Tibial nerve (tissue), 4 donors: ENCODE data around the gene CILP2. TPM values are rescaled to one million over a fixed set of nuclear protein-coding genes. Genes with fewer than 3 reads are reported as not detected.

Experiments used
- DNase-seq, 2 donors: peaks; one replicate each; pipeline ENCODE4 v3.0.0-alpha.2; 2019; ENCODE audit warnings: low spot score in 2 of 2
- H3K27ac ChIP-seq, 4 donors: fragments of 200-600 bp; sonication (generic) in 3 of 4; one replicate each; pipeline ENCODE4 v1.5.1; 2017 to 2019; ENCODE audit warnings: mild to moderate bottlenecking in 1 of 4
- H3K27me3 ChIP-seq, 2 donors: fragments of 200-600 bp; sonication (generic) in 1 of 2; one replicate each; pipeline versions ENCODE4 v1.5.1 to v1.6.0; 2017 to 2019
- H3K36me3 ChIP-seq, 3 donors: fragments of 200-600 bp; sonication (generic); one replicate each; pipeline ENCODE4 v1.5.1; 2018 to 2019
- H3K4me1 ChIP-seq, 4 donors: fragments of 200-600 bp; sonication (generic) in 3 of 4; one replicate each; pipeline ENCODE4 v1.5.1; 2017 to 2019
- H3K4me3 ChIP-seq, 4 donors: fragments of 200-600 bp; sonication (generic) in 3 of 4; one replicate each; pipeline ENCODE4 v1.5.1; 2017 to 2019; ENCODE audit warnings: mild to moderate bottlenecking in 1 of 4, moderate library complexity in 1 of 4
- H3K9me3 ChIP-seq, 4 donors: fragments of 200-600 bp; sonication (generic) in 3 of 4; one replicate each; pipeline ENCODE4 v1.5.1; 2017 to 2019
- EP300 ChIP-seq, 2 donors: sonication (generic); formaldehyde crosslinking; IDR thresholded peaks; one replicate each; pipeline ENCODE4 v1.6.1; 2017; ENCODE audit warnings: antibody characterized with exemption in 2 of 2, mild to moderate bottlenecking in 1 of 2
- POLR2A ChIP-seq, 2 donors: fragments of 450-650 bp; IDR thresholded peaks; one replicate each; pipeline ENCODE4 v1.6.1; 2017; ENCODE audit warnings: antibody characterized with exemption in 2 of 2, mild to moderate bottlenecking in 2 of 2, moderate library complexity in 2 of 2
- WGBS, 2 donors: methylation state at CpG; one replicate each; pipeline ENCODE4 v1.1.5; 2018; 5-methylcytosine and 5-hydroxymethylcytosine counted together
- total RNA-seq, 4 donors: library from RNA; depleted of rRNA; stranded (reverse); fragments of >200 nt; gene quantifications; one replicate each; pipeline ENCODE4 v1.1.0, GENCODE V29; 2016
- TF ChIP-seq, protein P1 (sequence below), 5 experiments: fragments of 200-600 bp in 3 of 5; fragments of 450-650 bp in 2 of 5; sonication (generic) in 3 of 5; IDR thresholded peaks; one replicate each; pipeline ENCODE4 v1.5.1; 2016 to 2019; ENCODE audit warnings: antibody characterized with exemption in 5 of 5, mild to moderate bottlenecking in 3 of 5, moderate library complexity in 2 of 5

CILP2 gene
- total RNA-seq, 4 donors from 2014 or later: 0.20 to 0.66 TPM; not detected in 2

DNA sequence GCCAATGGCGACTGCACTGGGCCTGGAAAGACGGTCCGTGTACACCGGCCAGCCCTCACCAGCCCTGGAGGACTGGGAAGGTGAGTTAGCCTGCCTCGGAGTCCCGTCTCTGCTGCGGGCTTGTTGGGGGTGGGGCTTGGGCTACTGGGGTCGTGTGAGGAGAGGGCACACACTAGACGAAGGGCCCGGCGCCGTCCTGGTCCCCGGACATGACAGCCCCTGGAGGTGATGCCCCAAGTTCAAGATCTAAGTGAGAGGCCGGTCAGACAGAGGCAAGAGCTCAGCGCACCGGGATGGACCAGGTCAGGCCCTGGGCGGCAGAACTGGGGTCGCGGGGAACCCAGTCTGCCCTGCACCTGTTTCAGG lies 1.6 kb downstream of the CILP2 start:
- TF ChIP-seq POLR2A (IDR thresholded peaks at IDR 0.05) (no peak), EP300 (IDR thresholded peaks at IDR 0.05) (no peak)
- TF ChIP-seq, protein P1, sequence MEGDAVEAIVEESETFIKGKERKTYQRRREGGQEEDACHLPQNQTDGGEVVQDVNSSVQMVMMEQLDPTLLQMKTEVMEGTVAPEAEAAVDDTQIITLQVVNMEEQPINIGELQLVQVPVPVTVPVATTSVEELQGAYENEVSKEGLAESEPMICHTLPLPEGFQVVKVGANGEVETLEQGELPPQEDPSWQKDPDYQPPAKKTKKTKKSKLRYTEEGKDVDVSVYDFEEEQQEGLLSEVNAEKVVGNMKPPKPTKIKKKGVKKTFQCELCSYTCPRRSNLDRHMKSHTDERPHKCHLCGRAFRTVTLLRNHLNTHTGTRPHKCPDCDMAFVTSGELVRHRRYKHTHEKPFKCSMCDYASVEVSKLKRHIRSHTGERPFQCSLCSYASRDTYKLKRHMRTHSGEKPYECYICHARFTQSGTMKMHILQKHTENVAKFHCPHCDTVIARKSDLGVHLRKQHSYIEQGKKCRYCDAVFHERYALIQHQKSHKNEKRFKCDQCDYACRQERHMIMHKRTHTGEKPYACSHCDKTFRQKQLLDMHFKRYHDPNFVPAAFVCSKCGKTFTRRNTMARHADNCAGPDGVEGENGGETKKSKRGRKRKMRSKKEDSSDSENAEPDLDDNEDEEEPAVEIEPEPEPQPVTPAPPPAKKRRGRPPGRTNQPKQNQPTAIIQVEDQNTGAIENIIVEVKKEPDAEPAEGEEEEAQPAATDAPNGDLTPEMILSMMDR (IDR thresholded peaks at IDR 0.05): no peak
- no peak overlapping the region for H3K4me3 ChIP-seq
- peaks cover 0 to 5% (median 0%) of the 10 kb centered on the region in 4 donors for H3K9me3 ChIP-seq
- H3K36me3 ChIP-seq: peaks cover 0 to 9% (median 0%) of the 10 kb centered on the region in 3 donors
- H3K27ac ChIP-seq: no peak overlapping the region
- peaks cover 2 to 76% of the 10 kb centered on the region in 2 donors for H3K27me3 ChIP-seq
- no peak for DNase-seq
- H3K4me1 ChIP-seq: peaks cover 0 to 39% (median 22%) of the 10 kb centered on the region in 4 donors
- 32 to 43% methylated on average over 13 to 19 of the region's 19 CpGs for WGBS, 2 donors

DNA sequence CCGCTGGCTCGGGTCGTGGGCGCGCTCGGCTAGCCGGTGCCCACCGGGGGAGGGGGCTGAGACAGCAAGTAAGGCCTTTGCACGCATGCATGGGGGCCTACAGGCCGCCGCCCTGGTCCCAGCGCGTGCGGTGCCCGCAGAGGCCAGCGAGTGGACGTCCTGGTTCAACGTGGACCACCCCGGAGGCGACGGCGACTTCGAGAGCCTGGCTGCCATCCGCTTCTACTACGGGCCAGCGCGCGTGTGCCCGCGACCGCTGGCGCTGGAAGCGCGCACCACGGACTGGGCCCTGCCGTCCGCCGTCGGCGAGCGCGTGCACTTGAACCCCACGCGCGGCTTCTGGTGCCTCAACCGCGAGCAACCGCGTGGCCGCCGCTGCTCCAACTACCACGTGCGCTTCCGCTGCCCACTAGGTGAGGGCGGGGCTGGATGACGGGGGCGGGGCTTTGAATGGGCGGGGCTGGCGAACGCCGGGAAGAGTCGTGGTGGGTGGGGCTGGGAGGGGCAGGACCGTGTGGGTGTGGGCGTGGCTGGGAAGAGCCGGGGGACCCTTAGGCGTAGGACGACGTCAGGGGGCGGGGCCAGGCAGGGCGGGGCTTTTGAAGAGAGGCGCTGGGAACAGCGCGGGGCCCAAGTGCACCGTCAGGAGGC lies 2.1 kb downstream of the CILP2 start:
- peaks cover 0 to 7% (median 0%) of the 10 kb centered on the region in 3 donors for H3K36me3 ChIP-seq
- 19 to 22% methylated on average over 25 to 51 of the region's 74 CpGs for WGBS, 2 donors
- H3K4me3 ChIP-seq: peak overlapping the region in 2 of 4 donors; percentile 13 to 18
- TF ChIP-seq EP300 (IDR thresholded peaks at IDR 0.05) (no peak), POLR2A (IDR thresholded peaks at IDR 0.05) (no peak)
- TF ChIP-seq, protein P1 (IDR thresholded peaks at IDR 0.05): no peak
- DNase-seq: no peak
- H3K4me1 ChIP-seq: peaks cover 0 to 39% (median 22%) of the 10 kb centered on the region in 4 donors
- peaks cover 2 to 80% of the 10 kb centered on the region in 2 donors for H3K27me3 ChIP-seq
- H3K27ac ChIP-seq: no peak overlapping the region
- H3K9me3 ChIP-seq: peaks cover 0 to 5% (median 0%) of the 10 kb centered on the region in 4 donors

DNA sequence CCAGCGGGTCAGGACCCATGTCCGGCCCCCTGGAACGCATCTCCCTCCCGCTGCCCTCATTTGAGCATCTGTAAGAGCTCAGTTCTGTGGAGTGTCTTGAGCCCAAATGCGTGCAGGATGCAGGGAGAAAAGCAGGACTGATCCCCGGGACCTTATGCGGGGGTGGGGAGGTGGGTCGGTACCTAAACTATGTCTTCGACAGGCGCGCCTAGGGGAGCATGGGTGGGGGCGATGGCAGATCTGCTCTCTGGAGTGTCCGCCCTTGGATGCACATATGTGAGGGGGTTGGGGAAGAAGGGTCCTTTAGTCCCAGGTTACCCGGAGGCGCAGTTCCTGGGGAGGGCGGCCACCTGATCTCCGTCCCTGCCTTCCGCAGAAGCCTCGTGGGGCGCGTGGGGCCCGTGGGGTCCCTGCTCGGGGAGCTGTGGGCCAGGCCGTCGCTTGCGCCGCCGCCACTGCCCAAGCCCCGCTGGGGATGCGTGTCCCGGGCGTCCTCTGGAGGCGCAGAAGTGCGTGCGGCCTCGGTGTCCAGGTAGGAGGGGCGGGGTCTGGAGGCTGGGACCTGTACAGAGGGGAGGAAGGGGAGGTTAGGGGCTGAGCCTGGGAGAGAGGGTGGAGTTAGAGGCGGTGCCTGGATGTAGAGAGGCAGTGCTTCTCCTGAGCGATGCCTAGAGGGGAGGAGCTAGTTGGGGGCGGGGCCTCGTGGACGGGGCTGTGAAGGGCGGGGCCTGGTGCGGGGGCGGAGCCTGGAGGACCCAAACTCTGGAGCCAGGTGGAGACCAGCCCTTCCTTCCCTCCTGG lies 2.9 kb downstream of the CILP2 start:
- H3K27ac ChIP-seq: no peak overlapping the region
- WGBS, 2 donors: 2 to 5% methylated on average over 39 to 45 of the region's 45 CpGs
- peaks cover 0 to 39% (median 22%) of the 10 kb centered on the region in 4 donors for H3K4me1 ChIP-seq
- peak overlapping the region in 2 of 4 donors; percentile 13 to 18 for H3K4me3 ChIP-seq
- H3K27me3 ChIP-seq: peaks cover 2 to 83% of the 10 kb centered on the region in 2 donors
- TF ChIP-seq, protein P1 (IDR thresholded peaks at IDR 0.05): no peak
- TF ChIP-seq EP300 (IDR thresholded peaks at IDR 0.05) (no peak), POLR2A (IDR thresholded peaks at IDR 0.05) (no peak)
- DNase-seq: no peak
- H3K36me3 ChIP-seq: peaks cover 0 to 1% (median 0%) of the 10 kb centered on the region in 3 donors
- H3K9me3 ChIP-seq: peaks cover 0 to 5% (median 0%) of the 10 kb centered on the region in 4 donors

DNA sequence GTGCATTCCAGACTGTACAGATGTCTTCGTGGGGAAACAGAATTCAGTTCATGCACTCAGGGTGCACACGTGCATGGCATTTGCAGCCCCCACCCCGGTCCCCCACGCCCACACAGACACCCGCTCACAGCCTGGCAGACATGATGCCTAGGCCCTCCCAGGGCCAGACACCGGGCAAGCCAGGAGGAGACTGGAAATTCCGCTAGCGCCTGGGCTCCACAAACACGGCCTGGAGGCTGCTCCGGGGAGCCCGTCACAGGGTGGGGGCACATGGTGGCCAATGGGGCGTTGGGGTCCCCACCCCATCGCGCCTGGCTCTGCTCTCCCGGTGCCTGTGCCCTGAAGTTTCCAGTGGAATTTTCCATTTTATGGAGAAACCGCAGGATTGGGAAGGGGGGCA lies 3.6 kb downstream of the CILP2 start:
- Histone ChIP-seq H3K27ac (no peak overlapping the region), H3K4me1 (peaks cover 0 to 39% (median 22%) of the 10 kb centered on the region in 4 donors), H3K9me3 (peaks cover 0 to 5% (median 0%) of the 10 kb centered on the region in 4 donors), H3K4me3 (no peak overlapping the region), H3K27me3 (peaks cover 2 to 86% of the 10 kb centered on the region in 2 donors), H3K36me3 (no peaks in the 10 kb centered on the region)
- TF ChIP-seq POLR2A (IDR thresholded peaks at IDR 0.05): no peak
- TF ChIP-seq, protein P1 (IDR thresholded peaks at IDR 0.05): no peak
- TF ChIP-seq EP300 (IDR thresholded peaks at IDR 0.05): no peak
- no peak for DNase-seq
- WGBS, 2 donors: 71% methylated on average over 11 to 15 of the region's 16 CpGs

DNA sequence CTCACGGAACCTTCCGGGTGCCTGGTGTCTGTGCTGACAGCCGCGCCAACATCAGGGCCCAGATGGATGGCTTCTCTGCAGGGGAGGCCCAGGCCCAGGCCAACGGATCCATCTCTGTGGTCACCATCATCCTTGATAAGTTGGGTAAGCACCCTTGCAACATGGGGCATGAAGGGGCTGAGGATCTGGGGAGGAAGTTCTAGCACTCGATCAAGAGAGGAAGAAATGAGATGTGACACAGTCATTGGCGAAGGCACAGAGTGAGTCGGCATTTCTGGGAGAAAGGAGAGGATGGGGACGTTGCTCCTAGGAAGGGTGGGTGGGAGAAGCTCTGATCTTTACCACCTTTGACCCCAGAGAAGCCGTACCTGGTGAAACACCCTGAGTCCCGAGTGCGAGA lies 4.4 kb downstream of the CILP2 start:
- H3K27me3 ChIP-seq: peaks cover 2 to 89% of the 10 kb centered on the region in 2 donors
- H3K36me3 ChIP-seq: no peaks in the 10 kb centered on the region
- TF ChIP-seq EP300 (IDR thresholded peaks at IDR 0.05) (no peak), POLR2A (IDR thresholded peaks at IDR 0.05) (no peak)
- TF ChIP-seq, protein P1 (IDR thresholded peaks at IDR 0.05): no peak
- H3K9me3 ChIP-seq: peaks cover 0 to 5% (median 0%) of the 10 kb centered on the region in 4 donors
- H3K4me1 ChIP-seq: peaks cover 0 to 42% (median 22%) of the 10 kb centered on the region in 4 donors
- H3K27ac ChIP-seq: no peak overlapping the region
- no peak overlapping the region for H3K4me3 ChIP-seq
- WGBS, 2 donors: 76 to 84% methylated on average over 10 to 11 of the region's 12 CpGs
- DNase-seq: no peak
